Transverse colon (tissue), 4 donors: ENCODE results near the gene LEFTY1.

ENCODE experiments used
- CTCF ChIP-seq, 5 experiments: fragments of 200-600 bp in 3 of 5; fragments of 450-650 bp in 2 of 5; sonication (generic) in 3 of 5; IDR thresholded peaks; 1 replicate in 2 of 5; 2 replicates in 3 of 5; pipeline ENCODE4 v1.5.1; 2016 to 2017; ENCODE audit warnings: antibody characterized with exemption in 5 of 5, inconsistent platforms in 3 of 5, mild to moderate bottlenecking in 2 of 5, moderate library complexity in 1 of 5
- POLR2A ChIP-seq: fragments of 450-650 bp; IDR thresholded peaks from one replicate; pipeline ENCODE4 v1.6.1; 2016; ENCODE audit warnings: antibody characterized with exemption, mild to moderate bottlenecking, moderate library complexity
- POLR2AphosphoS5 ChIP-seq, 3 donors: sonication (generic); formaldehyde crosslinking; IDR thresholded peaks; one replicate each; pipeline ENCODE4 v1.6.1; 2016; ENCODE audit warnings: antibody characterized with exemption in 3 of 3

- no peak for TF ChIP-seq POLR2AphosphoS5 (IDR thresholded peaks at IDR 0.05)
- TF ChIP-seq CTCF (IDR thresholded peaks at IDR 0.05): no peak
- TF ChIP-seq POLR2A: no peak
These were observed 18.0 kb downstream of the LEFTY1 start for GRCh38 chr1:225870911-225871310.
